Loucy (cell line): ENCODE measurements around the gene APOBEC3B.

Experiments used
- H2AFZ ChIP-seq: fragments of 200-600 bp; sonication (generic); 2 replicates; pipeline ENCODE4 v1.6.0; 2016; ENCODE audit warnings: antibody characterized with exemption, mild to moderate bottlenecking, low read length, moderate library complexity
- H3F3A ChIP-seq: fragments of 200-600 bp; 2 replicates; pipeline ENCODE4 v1.6.0; 2016; ENCODE audit warnings: antibody characterized with exemption, low read depth, mild to moderate bottlenecking
- H3K27me3 ChIP-seq: fragments of 200-600 bp; sonication (generic); 2 replicates; pipeline ENCODE4 v1.6.1; 2014; ENCODE audit warnings: low read length, mild to moderate bottlenecking; ENCODE audit not compliant: insufficient read depth, poor library complexity, severe bottlenecking
- H3K36me3 ChIP-seq: fragments of 200-600 bp; sonication (generic); 2 replicates; pipeline ENCODE4 v1.6.1; 2016; ENCODE audit warnings: low read length; ENCODE audit not compliant: insufficient read depth
- H3K4me1 ChIP-seq: fragments of 200-600 bp; sonication (generic); 2 replicates; pipeline ENCODE4 v1.5.1; 2014; ENCODE audit warnings: low read length, mild to moderate bottlenecking; ENCODE audit not compliant: insufficient read depth, poor library complexity, severe bottlenecking
- H3K4me2 ChIP-seq: fragments of 200-600 bp; sonication (generic); 2 replicates; pipeline ENCODE4 v1.6.0; 2014; ENCODE audit warnings: antibody characterized with exemption, low read length, low read depth, mild to moderate bottlenecking; ENCODE audit not compliant: poor library complexity, severe bottlenecking
- H3K4me3 ChIP-seq: fragments of 200-600 bp; sonication (generic); 2 replicates; pipeline ENCODE4 v1.5.1; 2014; ENCODE audit warnings: low read length, mild to moderate bottlenecking, mixed read lengths; ENCODE audit not compliant: poor library complexity, severe bottlenecking
- H3K79me2 ChIP-seq: fragments of 200-600 bp; sonication (generic); 2 replicates; pipeline ENCODE4 v1.6.1; 2014; ENCODE audit warnings: low read length; ENCODE audit not compliant: insufficient read depth
- H3K9ac ChIP-seq: fragments of 200-600 bp; sonication (generic); 2 replicates; pipeline ENCODE4 v1.6.0; 2014; ENCODE audit warnings: mild to moderate bottlenecking, low read depth, low read length, moderate library complexity; ENCODE audit not compliant: poor library complexity, severe bottlenecking
- H3K9me2 ChIP-seq: fragments of 200-600 bp; sonication (generic); replicated peaks from 2 replicates; pipeline ENCODE4 v1.6.1; 2016; ENCODE audit warnings: low read depth, low read length, mixed read lengths
- H3K9me3 ChIP-seq: fragments of 200-600 bp; sonication (generic); 2 replicates; pipeline ENCODE4 v1.6.1; 2014; ENCODE audit warnings: mild to moderate bottlenecking, antibody characterized with exemption, low read length, low read depth; ENCODE audit not compliant: insufficient read depth
- H4K20me1 ChIP-seq: fragments of 200-600 bp; sonication (generic); 2 replicates; pipeline ENCODE4 v1.6.0; 2014; ENCODE audit warnings: antibody characterized with exemption, low read length, mild to moderate bottlenecking; ENCODE audit not compliant: insufficient read depth, poor library complexity, severe bottlenecking
- EZH2phosphoT487 ChIP-seq: fragments of 200-600 bp; IDR thresholded peaks from 2 replicates; pipeline ENCODE4 v1.6.1; 2018; ENCODE audit warnings: antibody characterized with exemption, mild to moderate bottlenecking, moderate library complexity, borderline replicate concordance
- TF ChIP-seq, protein P1 (sequence below): fragments of 200-600 bp; sonication (generic); conservative IDR thresholded peaks from 2 replicates; pipeline ENCODE4 v1.5.1; 2014; ENCODE audit warnings: mild to moderate bottlenecking, antibody characterized with exemption, low read length

The APOBEC3B gene

DNA sequence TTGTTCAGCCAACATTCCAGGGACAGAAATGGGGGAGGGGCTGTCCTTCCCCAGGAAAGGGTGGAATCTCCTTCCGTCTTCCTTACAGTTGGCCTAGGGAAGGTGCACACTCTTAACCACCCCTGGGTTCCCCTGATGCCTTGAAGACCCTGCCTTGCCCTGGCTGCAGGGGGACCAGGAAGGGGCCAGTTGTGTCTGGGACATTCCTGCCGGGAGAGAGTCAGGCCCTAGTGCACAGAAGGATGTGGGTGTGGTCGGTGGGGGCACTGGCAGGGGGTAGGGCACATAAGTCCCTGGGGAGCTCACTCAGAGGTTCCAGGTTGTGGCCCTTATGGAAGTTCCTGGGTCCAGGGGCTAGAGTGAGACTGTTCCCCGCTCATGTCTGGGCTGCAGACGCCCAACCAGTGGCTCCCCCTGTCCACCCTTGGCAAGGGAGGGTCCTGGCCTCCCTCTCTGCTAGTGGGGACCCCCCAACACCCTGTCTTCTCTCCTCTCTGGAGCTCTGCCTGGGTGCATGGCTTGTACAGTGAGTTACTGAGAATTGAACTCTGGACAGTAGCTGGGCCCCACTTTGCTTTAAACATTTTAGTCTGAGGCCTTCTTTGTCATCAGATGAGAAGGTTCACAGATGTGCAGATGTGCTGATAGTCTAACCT lies 26.8 kb upstream of the APOBEC3B start:
- Histone ChIP-seq H3K4me2 (no peak overlapping the region), H2AFZ (no peak overlapping the region), H3K27me3 (no peaks in the 10 kb centered on the region)

DNA sequence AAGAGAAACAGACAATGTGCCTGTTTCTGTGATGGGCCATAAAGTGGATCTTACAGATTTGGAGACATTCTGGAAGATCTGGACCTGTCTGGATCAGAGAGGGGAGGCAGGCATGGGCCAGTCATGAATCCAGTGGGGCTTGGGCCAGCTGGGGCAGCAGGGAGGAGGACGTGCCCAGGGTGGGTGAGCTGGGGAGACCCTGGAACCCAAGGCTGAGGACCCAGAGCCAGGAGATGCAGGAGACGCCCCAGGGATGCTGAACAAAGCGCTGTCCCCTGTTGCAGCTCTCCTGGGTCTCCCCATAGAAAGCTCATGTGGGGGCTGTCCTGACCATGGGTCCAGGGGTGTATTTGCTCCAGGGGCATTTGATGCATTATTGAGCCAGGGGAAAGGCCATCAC lies 26.2 kb upstream of the APOBEC3B start:
- H3K79me2 ChIP-seq, result no peaks in the 10 kb centered on the region
- H3K4me2 ChIP-seq, result no peak overlapping the region
- H4K20me1 ChIP-seq, result no peaks in the 10 kb centered on the region
- H3K36me3 ChIP-seq, result no peaks in the 10 kb centered on the region
- no peak overlapping the region for H3K4me3 ChIP-seq
- TF ChIP-seq, protein P1, sequence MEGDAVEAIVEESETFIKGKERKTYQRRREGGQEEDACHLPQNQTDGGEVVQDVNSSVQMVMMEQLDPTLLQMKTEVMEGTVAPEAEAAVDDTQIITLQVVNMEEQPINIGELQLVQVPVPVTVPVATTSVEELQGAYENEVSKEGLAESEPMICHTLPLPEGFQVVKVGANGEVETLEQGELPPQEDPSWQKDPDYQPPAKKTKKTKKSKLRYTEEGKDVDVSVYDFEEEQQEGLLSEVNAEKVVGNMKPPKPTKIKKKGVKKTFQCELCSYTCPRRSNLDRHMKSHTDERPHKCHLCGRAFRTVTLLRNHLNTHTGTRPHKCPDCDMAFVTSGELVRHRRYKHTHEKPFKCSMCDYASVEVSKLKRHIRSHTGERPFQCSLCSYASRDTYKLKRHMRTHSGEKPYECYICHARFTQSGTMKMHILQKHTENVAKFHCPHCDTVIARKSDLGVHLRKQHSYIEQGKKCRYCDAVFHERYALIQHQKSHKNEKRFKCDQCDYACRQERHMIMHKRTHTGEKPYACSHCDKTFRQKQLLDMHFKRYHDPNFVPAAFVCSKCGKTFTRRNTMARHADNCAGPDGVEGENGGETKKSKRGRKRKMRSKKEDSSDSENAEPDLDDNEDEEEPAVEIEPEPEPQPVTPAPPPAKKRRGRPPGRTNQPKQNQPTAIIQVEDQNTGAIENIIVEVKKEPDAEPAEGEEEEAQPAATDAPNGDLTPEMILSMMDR, result no peak
- TF ChIP-seq EZH2phosphoT487, result no peak
- H2AFZ ChIP-seq, result no peak overlapping the region
- H3K9me2 ChIP-seq, result no peaks in the 10 kb centered on the region
- no peaks in the 10 kb centered on the region for H3F3A ChIP-seq
- H3K27me3 ChIP-seq, result no peaks in the 10 kb centered on the region
- H3K9ac ChIP-seq, result no peak overlapping the region
- H3K4me1 ChIP-seq, result no peaks in the 10 kb centered on the region
- H3K9me3 ChIP-seq, result no peaks in the 10 kb centered on the region

More for the DNA sequence above, 26.8 kb upstream of the APOBEC3B start:
- H3K9ac ChIP-seq, result no peak overlapping the region
- H3K9me2 ChIP-seq, result no peaks in the 10 kb centered on the region
- H3K36me3 ChIP-seq, result no peaks in the 10 kb centered on the region
- H3K9me3 ChIP-seq, result no peaks in the 10 kb centered on the region
- H3K4me1 ChIP-seq, result no peaks in the 10 kb centered on the region
- H3F3A ChIP-seq, result no peaks in the 10 kb centered on the region
- no peak overlapping the region for H3K4me3 ChIP-seq
- H3K79me2 ChIP-seq, result no peaks in the 10 kb centered on the region
- no peak for TF ChIP-seq EZH2phosphoT487
- TF ChIP-seq, protein P1, result no peak
- no peaks in the 10 kb centered on the region for H4K20me1 ChIP-seq

DNA sequence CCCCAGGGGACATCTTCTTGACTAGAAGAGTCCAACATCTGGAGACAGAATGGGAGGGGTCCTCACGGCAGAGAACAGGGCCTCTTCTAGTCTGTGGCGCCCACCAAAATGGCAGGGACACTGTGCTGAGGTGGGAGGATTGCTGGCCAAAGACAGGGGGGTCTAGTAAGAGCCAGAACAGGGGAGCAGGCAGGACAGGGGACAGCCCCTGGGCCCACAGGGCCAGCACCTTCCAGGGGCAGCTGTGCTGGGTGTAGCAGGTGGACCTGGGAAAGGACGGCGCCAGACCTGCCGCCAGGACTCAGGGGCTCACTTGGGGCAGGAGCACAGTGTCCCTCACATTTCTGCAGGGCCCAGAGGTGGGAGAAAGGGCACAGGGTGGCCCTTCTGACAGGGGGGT lies 25.6 kb upstream of the APOBEC3B start:
- Histone ChIP-seq H3K4me3 (no peak overlapping the region), H3K79me2 (no peaks in the 10 kb centered on the region), H3K9ac (no peak overlapping the region), H3F3A (no peaks in the 10 kb centered on the region), H3K36me3 (no peaks in the 10 kb centered on the region), H3K4me2 (no peak overlapping the region), H2AFZ (no peak overlapping the region), H3K9me2 (no peaks in the 10 kb centered on the region), H3K9me3 (no peaks in the 10 kb centered on the region), H3K27me3 (no peaks in the 10 kb centered on the region), H4K20me1 (no peaks in the 10 kb centered on the region), H3K4me1 (no peaks in the 10 kb centered on the region)
- TF ChIP-seq EZH2phosphoT487, result no peak
- TF ChIP-seq, protein P1, result no peak
